IMR-90 (cell line): ENCODE results near the gene DCAF16. TPM values are rescaled to one million over a fixed set of nuclear protein-coding genes. Genes with fewer than 3 reads are reported as not detected.

ENCODE experiments used
- ATAC-seq: fragments of 200-7000 bp; cut with Tn5 transposase; 2 replicates; pipeline ENCODE4 v1.9.1; 2020; ENCODE audit warnings: low read depth, mild to moderate bottlenecking, moderate library complexity
- BruUV-seq: library from RNA; stranded (reverse); fragments of 400-500 nt; replicated peaks from 2 replicates; lab custom pipeline; 2021; lab: Mats Ljungman, UMichigan
- CTCF ChIA-PET: fragments of 300-600 bp; formaldehyde crosslinking; extraction: SDS; loops from one replicate; lab custom pipeline; 2021; ENCODE audit warnings: antibody characterized with exemption; lab: Yijun Ruan, JAX
- POLR2A ChIA-PET: fragments of 300-600 bp; sonication (Branson Sonifier 250); formaldehyde crosslinking; loops from one replicate; lab custom pipeline; 2022; ENCODE audit warnings: antibody characterized with exemption; ENCODE audit not compliant: unreplicated experiment; lab: Charles Lee
- DNase-seq: peaks from one replicate; pipeline ENCODE4 v3.0.0; 2013
- H2AFZ ChIP-seq: replicated peaks from 2 replicates; pipeline ENCODE3; 2013; ENCODE audit warnings: low read length, mild to moderate bottlenecking; ENCODE audit not compliant: poor library complexity
- H2AK5ac ChIP-seq: 2 replicates; pipeline ENCODE4 v1.6.1; 2013; ENCODE audit warnings: low read depth, low read length, inconsistent platforms
- H2AK9ac ChIP-seq: replicated peaks from 2 replicates; pipeline ENCODE3; 2013; ENCODE audit warnings: mild to moderate bottlenecking, low read depth, low read length, moderate library complexity; ENCODE audit not compliant: poor library complexity
- H2BK120ac ChIP-seq: 2 replicates; pipeline ENCODE4 v1.6.1; 2013; ENCODE audit warnings: low read depth, low read length, inconsistent platforms
- H2BK15ac ChIP-seq: 3 replicates; pipeline ENCODE4 v1.6.1; 2013; ENCODE audit warnings: low read depth, low read length, inconsistent platforms
- H2BK20ac ChIP-seq: 2 replicates; pipeline ENCODE4 v1.6.1; 2013; ENCODE audit warnings: low read depth, mild to moderate bottlenecking, inconsistent platforms, low read length, moderate library complexity
- H2BK5ac ChIP-seq: 2 replicates; pipeline ENCODE4 v1.6.1; 2013; ENCODE audit warnings: mild to moderate bottlenecking, low read depth, low read length, inconsistent platforms; ENCODE audit not compliant: poor library complexity, severe bottlenecking
- H3K14ac ChIP-seq: replicated peaks from 2 replicates; pipeline ENCODE4 v1.6.1; 2013; ENCODE audit warnings: low read depth, low read length, inconsistent platforms
- H3K18ac ChIP-seq: 2 replicates; pipeline ENCODE4 v1.6.1; 2013; ENCODE audit warnings: low read depth, low read length, control low read depth
- H3K23ac ChIP-seq: 2 replicates; pipeline ENCODE4 v1.6.1; 2013; ENCODE audit warnings: low read depth, low read length, inconsistent platforms
- H3K27ac ChIP-seq: 2 replicates; pipeline ENCODE4 v1.5.1; 2013; ENCODE audit warnings: mild to moderate bottlenecking, control low read depth, low read length; ENCODE audit not compliant: insufficient read depth
- H3K27me3 ChIP-seq: 2 replicates; pipeline ENCODE4 v1.6.1; 2013; ENCODE audit warnings: low read length; ENCODE audit not compliant: control insufficient read depth, insufficient read depth
- H3K36me3 ChIP-seq: 2 replicates; pipeline ENCODE4 v1.6.1; 2013; ENCODE audit warnings: low read length, mixed read lengths; ENCODE audit not compliant: control insufficient read depth, insufficient read depth
- H3K4ac ChIP-seq: 2 replicates; pipeline ENCODE4 v1.6.1; 2013; ENCODE audit warnings: low read depth, low read length, inconsistent platforms
- H3K4me1 ChIP-seq: 2 replicates; pipeline ENCODE4 v1.6.1; 2013; ENCODE audit warnings: low read length, mixed read lengths; ENCODE audit not compliant: control insufficient read depth, insufficient read depth
- H3K4me2 ChIP-seq: 2 replicates; pipeline ENCODE4 v1.6.1; 2013; ENCODE audit warnings: low read depth, mild to moderate bottlenecking, control low read depth, low read length, moderate library complexity
- H3K4me3 ChIP-seq: 2 replicates; pipeline ENCODE4 v1.5.1; 2013; ENCODE audit warnings: low read depth, mild to moderate bottlenecking, control low read depth, low read length, moderate library complexity; ENCODE audit not compliant: insufficient read depth
- H3K56ac ChIP-seq: 2 replicates; pipeline ENCODE4 v1.6.1; 2013; ENCODE audit warnings: low read length, inconsistent platforms; ENCODE audit not compliant: insufficient read depth; ENCODE audit errors: extremely low read depth
- H3K79me1 ChIP-seq, 2 experiments: 2 replicates each; pipeline ENCODE4 v1.6.1; 2013; ENCODE audit warnings: low read length in 2 of 2, inconsistent platforms in 1 of 2, low read depth in 1 of 2
- H3K9ac ChIP-seq: 2 replicates; pipeline ENCODE4 v1.6.1; 2013; ENCODE audit warnings: low read depth, low read length, control low read depth
- H3K9me1 ChIP-seq: 2 replicates; pipeline ENCODE4 v1.6.1; 2013; ENCODE audit warnings: low read length, inconsistent platforms; ENCODE audit not compliant: insufficient read depth
- H3K9me3 ChIP-seq: 2 replicates; pipeline ENCODE4 v1.6.1; 2013; ENCODE audit warnings: low read length; ENCODE audit not compliant: control insufficient read depth, insufficient read depth
- H4K20me1 ChIP-seq: 2 replicates; pipeline ENCODE4 v1.6.1; 2013; ENCODE audit warnings: low read length, inconsistent platforms; ENCODE audit not compliant: insufficient read depth
- H4K5ac ChIP-seq: 2 replicates; pipeline ENCODE4 v1.6.1; 2013; ENCODE audit warnings: mild to moderate bottlenecking, low read depth, low read length, control low read depth
- H4K8ac ChIP-seq, 2 experiments: 2 replicates each; pipeline ENCODE4 v1.6.1; 2013; ENCODE audit warnings: low read depth in 2 of 2, low read length in 2 of 2, control low read depth in 1 of 2, inconsistent platforms in 1 of 2
- H4K91ac ChIP-seq: 2 replicates; pipeline ENCODE4 v1.6.1; 2013; ENCODE audit warnings: low read depth, low read length, inconsistent platforms; ENCODE audit not compliant: insufficient read depth
- MAZ ChIP-seq: IDR thresholded peaks from 2 replicates; pipeline ENCODE4 v1.6.1; 2012; ENCODE audit warnings: low read depth, mild to moderate bottlenecking, low read length, improper control_type of control experiment, moderate library complexity, borderline replicate concordance
- POLR2A ChIP-seq: IDR thresholded peaks from 2 replicates; pipeline ENCODE4 v1.6.1; 2012; ENCODE audit warnings: mild to moderate bottlenecking, low read depth, low read length
- SMC3 ChIP-seq: fragments of 150-350 bp; IDR thresholded peaks from 2 replicates; pipeline ENCODE4 v1.6.1; 2016; ENCODE audit warnings: low read depth, mild to moderate bottlenecking, antibody characterized with exemption, low read length, moderate library complexity
- WGBS, 2 experiments: methylation state at CpG; one replicate each; pipeline versions ENCODE4 v1.1.5 to v1.1.7; 2013; ENCODE audit warnings: missing lambda C conversion rate in 2 of 2; ENCODE audit not compliant: insufficient read length in 1 of 2; ENCODE audit errors: extremely low coverage in 2 of 2; 5-methylcytosine and 5-hydroxymethylcytosine counted together
- dilution Hi-C: fragments of 300-500 bp; cut with HindIII; formaldehyde crosslinking; loops from one replicate; pipeline ENCODE4 v1.14.3; 2018; ENCODE audit warnings: low sequenced_read_pairs; ENCODE audit not compliant: unreplicated experiment
- in situ Hi-C: fragments of 300-500 bp; cut with MboI; formaldehyde crosslinking; loops from 3 replicates; pipeline ENCODE4 v1.14.3; 2019; ENCODE audit warnings: low sequenced_read_pairs, inconsistent platforms, mixed read lengths
- intact Hi-C: fragments of 100-400 bp; cut with micrococcal nuclease; formaldehyde crosslinking; loops from 2 replicates; pipeline ENCODE4 v1.10.0; 2022
- polyA plus RNA-seq, 3 experiments: library from polyadenylated mRNA; depleted of rRNA; stranded (reverse); fragments of >200 nt; gene quantifications; 2 replicates each; pipeline ENCODE4 v1.2.3, GENCODE V29; 2012; ENCODE audit warnings: low replicate concordance in 1 of 3
- total RNA-seq: library from RNA; depleted of rRNA; stranded (reverse); fragments of >200 nt; gene quantifications from 2 replicates; pipeline ENCODE4 v1.2.3, GENCODE V29; 2012

The DCAF16 gene
- total and polyA plus RNA-seq, 2 of the 4 experiments (the other 2 are of a cell fraction): 15.1 to 31.5 TPM

DNA sequence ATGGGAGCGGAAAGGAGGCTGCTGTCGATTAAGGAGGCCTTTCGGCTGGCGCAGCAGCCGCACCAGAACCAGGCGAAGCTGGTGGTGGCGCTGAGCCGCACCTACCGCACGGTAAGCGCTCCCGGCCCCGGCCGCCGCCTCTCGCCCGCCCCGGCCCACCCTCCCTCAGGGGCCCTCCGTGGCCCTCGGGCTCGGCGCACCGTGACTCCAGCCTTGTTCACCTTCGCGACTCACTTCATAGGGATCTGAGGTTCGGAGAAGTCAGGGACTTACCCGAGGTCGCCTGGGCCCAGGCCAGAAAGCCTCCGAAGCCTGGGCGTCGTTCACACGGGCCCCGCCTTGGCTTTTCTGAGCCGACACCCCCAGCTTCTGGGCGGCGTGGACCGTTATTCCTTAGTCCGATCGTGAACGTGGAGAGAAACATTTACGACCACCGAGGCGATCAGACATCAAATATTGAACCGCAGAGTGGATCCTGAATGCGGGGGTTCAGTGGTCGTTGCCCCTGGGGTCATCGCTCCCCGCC lies 584 bp upstream of the DCAF16 start:
- no peak overlapping the region for H4K5ac ChIP-seq
- peak overlapping the region; percentile 80 for H3K9ac ChIP-seq
- dilution Hi-C loops: no loop called here
- H3K56ac ChIP-seq: peak overlapping the region; percentile 22
- peak overlapping the region; percentile 98 for H3K4me2 ChIP-seq
- peaks cover 23% of the 10 kb centered on the region; the same call in 1 of the 2 replicates for H4K20me1 ChIP-seq
- H3K4me3 ChIP-seq: peak overlapping the region; percentile 63
- H3K23ac ChIP-seq: peak overlapping the region; percentile 92
- peaks cover 2% of the 10 kb centered on the region; the same call in 1 of the 2 replicates for H3K4me1 ChIP-seq
- no peak for DNase-seq
- CTCF ChIA-PET: interaction anchor here (1.3 kb wide), 1 partner anchor 262 kb away, joined by 3 read pairs; no protein-coding TSS in a partner anchor
- peak overlapping the region; percentile 44 for H2AK5ac ChIP-seq
- POLR2A ChIA-PET: no interaction called here
- H2BK15ac ChIP-seq: no peak overlapping the region
- H4K91ac ChIP-seq: peak overlapping the region; percentile 76
- no TSS peak for BruUV-seq
- H4K8ac ChIP-seq: peak overlapping the region; percentile 49 to 59; a peak in 2 of 4 replicates
- peak overlapping the region; percentile 35 for H2BK5ac ChIP-seq
- H2BK120ac ChIP-seq: 0 out of 2 replicates have a peak overlapping the region, but pooled peaks have one; percentile 33
- peak overlapping the region; percentile 82 for H3K4ac ChIP-seq
- peak; percentile 31 for ATAC-seq
- H3K27me3 ChIP-seq: no peaks in the 10 kb centered on the region
- H3K27ac ChIP-seq: peak overlapping the region; percentile 28
- H3K36me3 ChIP-seq: no peaks in the 10 kb centered on the region
- H2BK20ac ChIP-seq: no peak overlapping the region
- intact Hi-C loops: loop anchor here (2.0 to 10.0 kb wide), 3 partner anchors 124 to 212 kb away; no protein-coding TSS in a partner anchor
- in situ Hi-C loops: loop anchor here (10.0 to 25.0 kb wide), 2 partner anchors 224 to 784 kb away; partner anchors contain the start of gene LAP3
- H2AFZ ChIP-seq: peak overlapping the region; percentile 94
- no peaks in the 10 kb centered on the region for H3K9me1 ChIP-seq
- H3K79me1 ChIP-seq: peaks cover 2 to 18% of the 10 kb centered on the region in 2 experiments
- peak overlapping the region; percentile 76 for H3K14ac ChIP-seq
- H3K9me3 ChIP-seq: no peaks in the 10 kb centered on the region
- TF ChIP-seq SMC3 (no peak), POLR2A (no peak), MAZ (no peak)
- 0% methylated on average over 19 of the region's 48 CpGs; no CpG with 5 or more reads in 1 of the 2 experiments for WGBS, 2 experiments
- H2AK9ac ChIP-seq: peak overlapping the region; percentile 88
- 0 out of 2 replicates have a peak overlapping the region, but pooled peaks have one; percentile 24 for H3K18ac ChIP-seq
